ENCODE data around the gene ITIH4.
A peak's percentile ranks its signal among the peaks of the same experiment; 100 is the strongest.

The ITIH4 gene

DNA sequence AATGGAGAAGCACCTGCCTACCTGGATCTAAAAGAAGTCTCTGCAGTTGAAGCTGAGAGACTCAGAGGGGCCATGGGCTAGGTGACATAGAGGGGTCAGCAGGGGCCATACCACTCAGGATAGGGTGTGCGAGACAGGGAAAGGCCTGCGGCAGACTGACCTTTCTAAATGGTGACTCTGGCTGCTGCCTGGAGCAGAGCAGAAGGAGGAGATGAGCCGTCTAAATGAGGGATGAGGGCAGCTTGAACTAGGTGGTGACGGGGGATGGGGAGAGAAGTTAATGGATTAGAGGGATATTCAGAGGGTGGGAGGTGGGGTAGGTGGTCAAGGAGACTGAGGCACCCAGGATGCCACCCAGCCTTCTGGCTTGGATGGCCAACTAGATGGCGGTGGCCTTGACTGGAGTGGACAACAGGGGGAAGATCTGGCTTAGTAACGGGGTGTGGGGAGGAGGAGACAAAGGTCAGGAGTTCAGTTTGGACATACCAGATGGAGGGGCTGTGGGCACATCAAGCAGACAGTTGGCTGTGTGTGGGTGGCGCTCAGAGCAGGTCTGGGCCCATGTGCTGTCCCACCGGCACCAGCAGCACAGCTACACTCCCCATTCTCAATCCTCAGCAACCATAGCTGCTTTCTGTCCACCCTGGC, 56.3 kb downstream of the ITIH4 start:
- Histone ChIP-seq H3K27ac (ENCODE audit: low read depth, low read length) (no peak overlapping the region), H3K27me3 (ENCODE audit: control insufficient read depth, insufficient read depth, low read length) (no peaks in the 10 kb centered on the region), H3K4me3 (ENCODE audit: low read depth, low read length) (no peak overlapping the region), H3K4me1 (ENCODE audit: control insufficient read depth, insufficient read depth, low read length) (no peaks in the 10 kb centered on the region), H3K36me3 (ENCODE audit: control insufficient read depth, insufficient read depth, low read length) (no peaks in the 10 kb centered on the region), H3K9ac (ENCODE audit: low read depth, low read length) (no peak overlapping the region), H3K9me3 (ENCODE audit: control insufficient read depth, insufficient read depth, low read length) (no peaks in the 10 kb centered on the region)

DNA sequence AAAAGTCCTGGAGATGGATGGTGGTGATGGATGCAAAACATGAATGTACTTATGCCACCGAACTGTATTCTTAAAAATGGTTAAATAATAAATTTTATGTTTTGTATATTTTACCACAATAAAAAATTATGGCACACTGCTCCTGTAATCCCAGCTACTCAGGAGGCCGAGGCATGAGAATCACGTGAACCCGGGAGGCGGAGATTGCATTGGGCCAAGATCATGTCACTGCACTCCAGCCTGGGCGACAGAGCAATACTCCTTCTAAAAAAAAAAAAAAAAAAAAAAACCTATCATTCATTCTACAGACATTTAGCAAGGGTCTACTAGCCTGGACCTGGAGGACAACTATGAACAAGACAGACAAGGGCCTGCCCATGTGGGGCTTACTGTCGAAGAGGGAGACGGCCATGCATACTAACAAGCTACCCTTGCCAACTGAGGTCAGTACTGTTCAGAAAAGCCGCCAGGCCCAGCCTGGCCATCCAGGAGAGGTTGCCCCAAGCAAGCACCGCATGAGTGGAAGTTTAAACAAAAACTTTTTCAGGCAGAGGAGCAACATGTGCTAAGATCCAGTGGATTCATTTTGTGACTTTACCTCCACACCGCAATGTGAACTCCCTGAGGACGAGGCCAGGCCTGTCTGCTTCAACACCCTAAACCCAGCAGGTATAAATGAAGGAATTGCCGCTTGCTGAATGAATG, 57.0 kb downstream of the ITIH4 start:
- no peak overlapping the region for H3K4me3 ChIP-seq (ENCODE audit: low read depth, low read length)
- no peaks in the 10 kb centered on the region for H3K4me1 ChIP-seq (ENCODE audit: control insufficient read depth, insufficient read depth, low read length)
- 0 out of 2 replicates have a peak, but pooled peaks cover 1% of the 10 kb centered on the region for H3K36me3 ChIP-seq (ENCODE audit: control insufficient read depth, insufficient read depth, low read length)
- no peak overlapping the region for H3K27ac ChIP-seq (ENCODE audit: low read depth, low read length)
- no peak overlapping the region for H3K9ac ChIP-seq (ENCODE audit: low read depth, low read length)
- no peaks in the 10 kb centered on the region for H3K9me3 ChIP-seq (ENCODE audit: control insufficient read depth, insufficient read depth, low read length)
- H3K27me3 ChIP-seq (ENCODE audit: control insufficient read depth, insufficient read depth, low read length), result no peaks in the 10 kb centered on the region

DNA sequence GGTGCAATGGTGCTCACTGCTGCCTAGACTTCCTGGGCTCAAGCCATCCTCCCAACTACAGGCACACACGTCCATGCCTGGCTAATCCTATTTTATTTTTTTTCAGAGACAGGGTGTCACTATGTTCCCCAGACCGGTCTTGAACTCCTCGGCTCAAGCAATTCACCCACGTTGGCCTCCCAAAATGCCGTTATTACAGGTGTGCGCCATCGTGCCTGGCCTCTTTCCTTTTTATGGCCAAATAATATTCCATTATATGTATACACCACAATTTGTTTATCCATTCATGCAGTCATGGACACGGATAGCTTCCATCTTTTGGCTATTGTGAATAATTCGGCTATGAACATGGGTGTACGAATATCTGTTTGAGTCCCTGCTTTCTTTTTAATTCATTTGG, 58.8 kb downstream of the ITIH4 start:
- H3K36me3 ChIP-seq (ENCODE audit: control insufficient read depth, insufficient read depth, low read length), result peaks cover 11% of the 10 kb centered on the region
- H3K9ac ChIP-seq (ENCODE audit: low read depth, low read length), result no peak overlapping the region
- H3K27ac ChIP-seq (ENCODE audit: low read depth, low read length), result no peak overlapping the region
- no peaks in the 10 kb centered on the region for H3K4me1 ChIP-seq (ENCODE audit: control insufficient read depth, insufficient read depth, low read length)
- H3K27me3 ChIP-seq (ENCODE audit: control insufficient read depth, insufficient read depth, low read length), result no peaks in the 10 kb centered on the region
- H3K4me3 ChIP-seq (ENCODE audit: low read depth, low read length), result peak overlapping the region; percentile 77
- no peaks in the 10 kb centered on the region for H3K9me3 ChIP-seq (ENCODE audit: control insufficient read depth, insufficient read depth, low read length)

DNA sequence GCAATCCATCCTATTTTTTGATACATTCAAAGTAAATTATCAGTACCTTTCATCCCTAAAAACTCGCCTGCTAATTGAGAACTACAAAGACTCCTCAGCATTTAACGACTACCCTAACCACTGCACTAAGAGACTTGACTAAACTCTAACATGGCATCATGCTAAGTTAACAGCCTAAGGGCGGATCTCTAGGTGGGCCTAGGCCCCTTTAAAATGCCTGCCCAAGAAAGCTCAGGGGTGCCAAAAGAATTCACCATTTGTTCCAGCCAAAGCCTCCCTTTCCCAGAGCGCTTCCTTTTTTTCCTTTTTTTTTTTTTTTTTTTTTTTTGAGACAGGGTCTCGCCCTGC, 59.2 kb downstream of the ITIH4 start:
- H3K27ac ChIP-seq (ENCODE audit: low read depth, low read length), result peak overlapping the region; percentile 93
- H3K9ac ChIP-seq (ENCODE audit: low read depth, low read length), result peak overlapping the region; percentile 78
- H3K4me1 ChIP-seq (ENCODE audit: control insufficient read depth, insufficient read depth, low read length), result no peaks in the 10 kb centered on the region
- H3K27me3 ChIP-seq (ENCODE audit: control insufficient read depth, insufficient read depth, low read length), result no peaks in the 10 kb centered on the region
- peaks cover 14% of the 10 kb centered on the region for H3K36me3 ChIP-seq (ENCODE audit: control insufficient read depth, insufficient read depth, low read length)
- H3K4me3 ChIP-seq (ENCODE audit: low read depth, low read length), result peak overlapping the region; percentile 77
- H3K9me3 ChIP-seq (ENCODE audit: control insufficient read depth, insufficient read depth, low read length), result no peaks in the 10 kb centered on the region

DNA sequence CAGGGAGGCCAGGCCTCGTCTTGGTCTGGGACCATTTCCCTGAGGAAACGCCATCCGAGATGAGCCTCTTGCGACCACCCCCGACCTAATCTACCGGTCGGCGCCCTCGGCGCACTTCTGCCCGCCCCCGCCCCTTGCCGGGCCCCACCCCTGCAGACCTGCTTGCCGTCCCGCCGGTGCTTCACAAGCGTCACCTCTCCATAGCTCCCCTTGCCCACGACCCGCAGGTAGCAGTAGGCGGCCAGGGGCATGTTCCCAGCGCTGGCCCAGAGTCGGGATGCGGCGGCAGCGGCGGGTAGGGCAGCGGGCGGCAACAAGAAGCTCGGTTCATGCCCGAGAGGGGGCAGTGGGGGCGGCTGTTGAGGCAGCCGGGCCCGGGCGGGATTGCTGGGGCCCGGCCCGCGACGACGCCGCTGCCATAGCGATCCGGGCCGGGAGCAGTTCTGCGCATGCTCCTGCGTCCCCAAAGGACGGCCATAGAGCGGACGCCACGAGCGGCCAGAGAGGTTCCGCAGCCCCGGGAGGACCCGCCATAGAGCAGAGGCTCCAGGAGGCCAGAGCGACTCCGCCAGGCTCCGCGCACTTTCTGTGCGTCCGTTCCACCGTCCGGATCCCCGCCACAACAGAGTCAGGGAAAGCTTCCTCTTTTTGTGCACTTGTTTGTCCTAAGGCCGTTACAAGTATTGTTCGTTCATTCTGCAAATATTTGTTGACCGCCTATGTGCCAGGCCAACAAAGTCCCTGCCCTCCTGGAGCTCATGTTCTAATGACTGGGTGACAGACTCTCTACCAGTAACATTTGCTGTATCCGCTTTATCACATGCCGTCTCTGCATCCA, 59.8 kb downstream of the ITIH4 start, which contains the start of gene NEK4:
NEK4 (minus strand) TSS at position 445 of the 838 bp plus-strand sequence; CDS start at position 251, 194 bp downstream.
- Histone ChIP-seq H3K27me3 (ENCODE audit: control insufficient read depth, insufficient read depth, low read length) (no peaks in the 10 kb centered on the region), H3K9me3 (ENCODE audit: control insufficient read depth, insufficient read depth, low read length) (no peaks in the 10 kb centered on the region), H3K9ac (ENCODE audit: low read depth, low read length) (peak within 1 kb of the TSS; percentile 78), H3K36me3 (ENCODE audit: control insufficient read depth, insufficient read depth, low read length) (peaks cover 20% of the 10 kb centered on the region), H3K4me3 (ENCODE audit: low read depth, low read length) (peak within 1 kb of the TSS; percentile 77), H3K4me1 (ENCODE audit: control insufficient read depth, insufficient read depth, low read length) (no peaks in the 10 kb centered on the region), H3K27ac (ENCODE audit: low read depth, low read length) (peak within 1 kb of the TSS; percentile 93)

DNA sequence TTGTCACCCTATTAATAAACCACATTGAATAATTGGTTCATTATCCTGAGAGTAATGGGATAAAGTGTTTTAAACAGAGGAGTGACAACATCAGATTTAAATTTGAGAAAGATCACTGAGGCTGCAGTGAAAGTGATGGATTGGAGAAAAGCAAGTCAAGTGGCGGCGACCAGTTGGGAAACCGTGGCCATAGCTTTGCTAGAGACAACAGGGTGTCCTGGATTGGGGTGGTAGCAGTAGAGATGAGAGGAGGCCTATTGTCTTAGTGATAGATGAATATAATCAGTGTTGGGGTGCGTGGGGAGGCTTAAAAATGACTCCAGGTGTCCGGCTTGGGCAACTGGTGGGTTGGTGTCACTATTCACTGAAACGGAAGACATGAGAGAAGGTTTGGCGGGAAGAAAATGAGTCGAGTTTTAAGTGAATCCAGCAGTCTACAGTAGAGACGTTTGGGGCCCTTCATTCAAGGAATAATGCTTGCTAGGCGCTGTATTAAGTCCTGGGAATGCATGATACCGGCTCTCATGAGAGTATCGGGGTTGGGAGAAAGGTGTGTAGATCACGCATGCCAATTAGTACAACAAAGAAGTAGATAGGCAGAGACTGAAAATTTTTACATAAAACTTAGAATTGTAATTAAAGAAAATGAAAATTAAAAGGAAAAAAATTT, 60.6 kb downstream of the ITIH4 start:
- Histone ChIP-seq H3K36me3 (ENCODE audit: control insufficient read depth, insufficient read depth, low read length) (peaks cover 28% of the 10 kb centered on the region), H3K9me3 (ENCODE audit: control insufficient read depth, insufficient read depth, low read length) (no peaks in the 10 kb centered on the region), H3K4me1 (ENCODE audit: control insufficient read depth, insufficient read depth, low read length) (no peaks in the 10 kb centered on the region), H3K9ac (ENCODE audit: low read depth, low read length) (peak overlapping the region; percentile 54), H3K27me3 (ENCODE audit: control insufficient read depth, insufficient read depth, low read length) (no peaks in the 10 kb centered on the region), H3K27ac (ENCODE audit: low read depth, low read length) (peak overlapping the region; percentile 93), H3K4me3 (ENCODE audit: low read depth, low read length) (peak overlapping the region; percentile 77)

DNA sequence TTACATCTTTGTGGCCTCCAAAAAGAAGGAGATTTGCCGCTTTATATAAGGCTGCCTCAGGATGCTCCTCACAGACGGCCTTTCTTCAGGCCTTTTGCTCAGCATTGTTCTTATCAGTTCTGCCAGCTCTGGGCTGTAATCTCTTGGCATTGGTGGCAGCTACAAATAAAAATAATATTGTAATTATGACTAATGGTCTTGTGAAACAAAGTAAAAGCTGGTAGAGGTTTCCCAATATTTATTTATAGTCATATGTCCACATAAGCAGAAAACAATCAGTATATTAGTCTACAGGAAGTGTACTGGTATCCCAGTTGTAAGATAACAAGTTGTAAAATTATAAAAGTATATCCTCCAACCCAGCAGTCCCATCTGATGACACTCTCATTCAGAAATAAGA, 67.0 kb downstream of the ITIH4 start:
- no peaks in the 10 kb centered on the region for H3K4me1 ChIP-seq (ENCODE audit: control insufficient read depth, insufficient read depth, low read length)
- no peak overlapping the region for H3K4me3 ChIP-seq (ENCODE audit: low read depth, low read length)
- no peaks in the 10 kb centered on the region for H3K27me3 ChIP-seq (ENCODE audit: control insufficient read depth, insufficient read depth, low read length)
- H3K27ac ChIP-seq (ENCODE audit: low read depth, low read length), result no peak overlapping the region
- peaks cover 80% of the 10 kb centered on the region for H3K36me3 ChIP-seq (ENCODE audit: control insufficient read depth, insufficient read depth, low read length)
- H3K9ac ChIP-seq (ENCODE audit: low read depth, low read length), result no peak overlapping the region
- H3K9me3 ChIP-seq (ENCODE audit: control insufficient read depth, insufficient read depth, low read length), result no peaks in the 10 kb centered on the region

Measured in HUES48 (cell line).